ENCODE data around the gene CTAGE6.

DNA sequence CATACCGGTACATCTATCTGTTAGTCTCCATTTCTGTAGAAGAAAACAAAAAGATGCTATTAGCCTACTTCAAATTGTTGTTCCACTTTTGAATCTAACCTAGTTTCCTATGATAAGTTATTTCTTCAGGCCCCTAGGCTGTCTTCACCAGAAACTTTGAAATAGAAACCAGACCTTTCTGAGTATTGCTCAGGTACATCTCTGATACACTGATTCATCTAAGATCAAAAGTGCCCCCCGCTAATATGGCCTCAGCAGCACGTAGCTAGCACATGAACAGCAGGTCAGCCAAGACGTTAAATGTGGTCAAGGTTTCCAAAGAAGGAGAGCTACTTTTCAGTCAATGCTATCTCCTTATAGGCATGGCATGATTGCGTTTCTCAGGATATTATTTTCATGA, 23.6 kb downstream of the CTAGE6 start:
- TF ChIP-seq POLR2AphosphoS5 (IDR thresholded peaks at IDR 0.05): no peak
- TF ChIP-seq, protein P1, sequence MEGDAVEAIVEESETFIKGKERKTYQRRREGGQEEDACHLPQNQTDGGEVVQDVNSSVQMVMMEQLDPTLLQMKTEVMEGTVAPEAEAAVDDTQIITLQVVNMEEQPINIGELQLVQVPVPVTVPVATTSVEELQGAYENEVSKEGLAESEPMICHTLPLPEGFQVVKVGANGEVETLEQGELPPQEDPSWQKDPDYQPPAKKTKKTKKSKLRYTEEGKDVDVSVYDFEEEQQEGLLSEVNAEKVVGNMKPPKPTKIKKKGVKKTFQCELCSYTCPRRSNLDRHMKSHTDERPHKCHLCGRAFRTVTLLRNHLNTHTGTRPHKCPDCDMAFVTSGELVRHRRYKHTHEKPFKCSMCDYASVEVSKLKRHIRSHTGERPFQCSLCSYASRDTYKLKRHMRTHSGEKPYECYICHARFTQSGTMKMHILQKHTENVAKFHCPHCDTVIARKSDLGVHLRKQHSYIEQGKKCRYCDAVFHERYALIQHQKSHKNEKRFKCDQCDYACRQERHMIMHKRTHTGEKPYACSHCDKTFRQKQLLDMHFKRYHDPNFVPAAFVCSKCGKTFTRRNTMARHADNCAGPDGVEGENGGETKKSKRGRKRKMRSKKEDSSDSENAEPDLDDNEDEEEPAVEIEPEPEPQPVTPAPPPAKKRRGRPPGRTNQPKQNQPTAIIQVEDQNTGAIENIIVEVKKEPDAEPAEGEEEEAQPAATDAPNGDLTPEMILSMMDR (IDR thresholded peaks at IDR 0.05): no peak
- TF ChIP-seq POLR2A (IDR thresholded peaks at IDR 0.05): no peak

Measured in gastroesophageal sphincter (tissue), 3 donors.